Aorta (tissue), 5 donors: ENCODE results near the gene ATL3. TPM values are rescaled to one million over a fixed set of nuclear protein-coding genes. Genes with fewer than 3 reads are reported as not detected.
"Not testable (repeated sequence)": the region's sequence is repeated elsewhere in the genome, so short reads cannot be mapped to it uniquely, and the experiment has no call there.

Experiments used
- ATAC-seq: fragments of 200-7000 bp; cut with Tn5 transposase; one replicate; pipeline ENCODE4 v1.9.1; 2022; ENCODE audit warnings: moderate library complexity; ENCODE audit not compliant: low FRiP score
- DNase-seq, 2 donors: peaks; one replicate each; pipeline ENCODE4 v3.0.0-alpha.2; 2020
- H3K27ac ChIP-seq, 2 donors: one replicate each; pipeline ENCODE4 v1.5.1; 2013; ENCODE audit warnings: low read length in 2 of 2, mild to moderate bottlenecking in 2 of 2, moderate library complexity in 2 of 2, control low read depth in 1 of 2, inconsistent platforms in 1 of 2, low read depth in 1 of 2
- H3K27me3 ChIP-seq, 2 donors: one replicate each; pipeline ENCODE4 v1.6.1; 2013; ENCODE audit warnings: control low read depth in 1 of 2, low read length in 1 of 2, mild to moderate bottlenecking in 1 of 2, moderate library complexity in 1 of 2; ENCODE audit not compliant: insufficient read depth in 2 of 2, control insufficient read depth in 1 of 2
- H3K36me3 ChIP-seq, 2 donors: one replicate each; pipeline ENCODE4 v1.6.1; 2013; ENCODE audit warnings: control low read depth in 1 of 2, low read length in 1 of 2, mild to moderate bottlenecking in 1 of 2; ENCODE audit not compliant: insufficient read depth in 2 of 2, control insufficient read depth in 1 of 2
- H3K4me1 ChIP-seq, 2 donors: one replicate each; pipeline ENCODE4 v1.6.1; 2013; ENCODE audit warnings: low read length in 2 of 2, control low read depth in 1 of 2, mild to moderate bottlenecking in 1 of 2, moderate library complexity in 1 of 2; ENCODE audit not compliant: insufficient read depth in 2 of 2, control insufficient read depth in 1 of 2
- H3K4me3 ChIP-seq, 2 donors: one replicate each; pipeline ENCODE4 v1.5.1; 2013; ENCODE audit warnings: low read length in 2 of 2, control low read depth in 1 of 2, mild to moderate bottlenecking in 1 of 2
- H3K9me3 ChIP-seq: one replicate; pipeline ENCODE4 v1.6.1; 2013; ENCODE audit warnings: mild to moderate bottlenecking, low read length; ENCODE audit not compliant: control insufficient read depth
- WGBS, 2 donors: extraction: QIAGEN DNeasy Blood & Tissue Kit; methylation state at CpG; one replicate each; pipeline ENCODE4 v1.1.7; 2013; 5-methylcytosine and 5-hydroxymethylcytosine counted together
- intact Hi-C, 2 donors: fragments of 100-400 bp; cut with DNase I; formaldehyde crosslinking; loops; one replicate each; pipeline versions ENCODE4 v1.14.2 to v1.15.0; 2022
- polyA plus RNA-seq, 2 donors: library from polyadenylated mRNA; stranded (reverse); fragments of 200-250 nt; gene quantifications; one replicate each; pipeline ENCODE4 v1.2.3, GENCODE V29; 2013
- total RNA-seq, 2 donors: library from RNA; stranded (reverse); fragmentation: NEBNext Ultra II Directional; extraction: Animal tissue kit (Norgen Biotek cat#: 25700); gene quantifications; one replicate each; pipeline ENCODE4 v1.2.1, GENCODE V29; 2021
- donor health status: healthy with polysubstance abuse.
- donor health status: Bipolar disorder and iron deficiency.
- donor health status: DM: no; HTN: no; CAD: no.
- donor health status: DM: no; HTN: no; CAD: no.
- donor health status: DM: yes; HTN: yes; CAD: no.

Gene ATL3
- total and polyA plus RNA-seq, 4 donors, result 27.5 to 220 (median 94.9) TPM

DNA sequence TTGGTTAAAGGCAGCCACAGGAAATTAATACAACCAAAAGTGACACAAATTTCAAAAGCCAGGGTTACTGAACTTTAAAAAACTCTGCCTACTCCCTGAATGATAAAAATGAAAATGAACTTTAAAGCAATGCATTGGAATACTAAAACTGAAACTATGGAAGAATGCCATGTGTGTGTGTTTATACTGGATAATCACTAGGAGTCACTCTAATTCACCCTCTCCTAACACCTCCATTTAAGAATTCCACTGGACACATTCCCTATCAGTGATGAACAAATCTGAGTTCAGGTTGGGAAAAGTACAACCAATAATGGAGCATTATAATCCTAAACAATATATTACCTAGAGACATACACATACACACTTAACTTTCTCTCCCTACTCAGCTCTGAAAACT, 29.4 kb downstream of the ATL3 start:
- ATAC-seq (no peak), DNase-seq (no peak)
- no peaks in the 10 kb centered on the region for H3K9me3 ChIP-seq
- no peak overlapping the region for H3K27ac ChIP-seq
- no peaks in the 10 kb centered on the region for H3K4me1 ChIP-seq
- H3K27me3 ChIP-seq, result no peaks in the 10 kb centered on the region
- intact Hi-C loops, result loop anchor here (5.0 to 10.0 kb wide), 2 partner anchors 57 to 96 kb away; no protein-coding TSS in a partner anchor
- no peak overlapping the region for H3K4me3 ChIP-seq
- peaks cover 4 to 6% of the 10 kb centered on the region in 2 donors for H3K36me3 ChIP-seq

DNA sequence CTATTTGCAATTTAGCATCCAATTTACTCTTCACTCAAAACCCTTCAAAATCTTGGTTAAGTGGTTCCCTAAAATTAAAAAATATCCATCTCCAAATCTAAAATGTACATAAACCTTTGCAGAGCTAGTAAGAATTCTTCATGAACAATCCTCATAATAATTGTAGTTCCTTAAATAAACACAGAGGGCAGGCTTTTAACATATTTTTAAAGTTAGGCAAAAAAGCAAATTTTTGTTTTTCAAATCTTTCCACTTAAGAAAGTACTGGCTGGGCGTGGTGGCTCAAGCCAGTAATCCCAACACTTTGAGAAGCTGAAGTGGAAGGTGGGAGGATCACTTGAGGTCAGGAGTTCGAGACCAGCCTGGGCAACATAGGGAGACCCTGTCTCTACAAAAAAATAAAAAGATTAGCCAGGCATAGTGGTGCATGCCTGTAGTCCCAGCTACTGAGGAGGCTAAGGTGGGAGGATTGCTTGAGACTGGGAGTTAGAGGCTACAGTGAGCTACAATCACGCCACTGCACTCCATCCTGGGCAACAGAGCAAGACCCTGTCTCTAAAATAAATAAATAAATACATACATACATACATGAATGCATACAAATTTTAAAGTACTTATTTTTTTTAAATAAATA, 31.9 kb downstream of the ATL3 start:
- no peak overlapping the region for H3K27ac ChIP-seq
- no peak for ATAC-seq
- 53 to 54% methylated on average over 3 of the region's 3 CpGs for WGBS, 2 donors

DNA sequence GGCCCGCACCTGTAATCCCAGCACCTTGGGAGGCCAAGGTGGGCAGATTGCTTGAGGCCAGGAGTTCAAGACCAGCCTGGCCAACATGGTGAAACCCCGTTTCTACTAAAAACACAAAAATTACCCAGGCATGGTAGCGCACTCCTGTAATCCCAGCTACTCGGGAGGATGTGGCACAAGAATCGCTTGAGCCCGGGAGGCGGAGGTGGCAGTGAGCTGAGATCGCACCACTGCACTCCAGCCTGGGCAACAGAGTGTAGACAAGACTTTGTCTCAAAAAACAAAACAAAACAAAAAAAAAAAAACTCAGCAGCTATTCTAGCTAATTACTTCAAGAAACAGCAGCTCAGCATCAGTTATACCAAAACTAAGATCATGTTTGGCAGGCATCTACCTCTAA, 32.7 kb downstream of the ATL3 start:
- WGBS, 2 donors, result 89 to 91% methylated on average over 8 of the region's 8 CpGs
- not testable (repeated sequence) for H3K27me3 ChIP-seq, H3K9me3 ChIP-seq, H3K4me3 ChIP-seq, DNase-seq, H3K27ac ChIP-seq, H3K4me1 ChIP-seq, ATAC-seq, H3K36me3 ChIP-seq
- intact Hi-C loops, result loop anchor here (5.0 to 10.0 kb wide), 2 partner anchors 161 to 754 kb away; partner anchors contain the start of gene SLC3A2 (in 1 of the 2)

More for the DNA sequence above, 31.9 kb downstream of the ATL3 start:
- no peak for DNase-seq
- Histone ChIP-seq H3K27me3 (no peaks in the 10 kb centered on the region), H3K9me3 (no peaks in the 10 kb centered on the region), H3K4me1 (no peaks in the 10 kb centered on the region), H3K36me3 (peaks cover 0 to 6% of the 10 kb centered on the region in 2 donors), H3K4me3 (no peak overlapping the region)
- intact Hi-C loops, result loop anchor here (5.0 to 10.0 kb wide), 2 partner anchors 162 to 755 kb away; partner anchors contain the start of gene SLC3A2 (in 1 of the 2)

DNA sequence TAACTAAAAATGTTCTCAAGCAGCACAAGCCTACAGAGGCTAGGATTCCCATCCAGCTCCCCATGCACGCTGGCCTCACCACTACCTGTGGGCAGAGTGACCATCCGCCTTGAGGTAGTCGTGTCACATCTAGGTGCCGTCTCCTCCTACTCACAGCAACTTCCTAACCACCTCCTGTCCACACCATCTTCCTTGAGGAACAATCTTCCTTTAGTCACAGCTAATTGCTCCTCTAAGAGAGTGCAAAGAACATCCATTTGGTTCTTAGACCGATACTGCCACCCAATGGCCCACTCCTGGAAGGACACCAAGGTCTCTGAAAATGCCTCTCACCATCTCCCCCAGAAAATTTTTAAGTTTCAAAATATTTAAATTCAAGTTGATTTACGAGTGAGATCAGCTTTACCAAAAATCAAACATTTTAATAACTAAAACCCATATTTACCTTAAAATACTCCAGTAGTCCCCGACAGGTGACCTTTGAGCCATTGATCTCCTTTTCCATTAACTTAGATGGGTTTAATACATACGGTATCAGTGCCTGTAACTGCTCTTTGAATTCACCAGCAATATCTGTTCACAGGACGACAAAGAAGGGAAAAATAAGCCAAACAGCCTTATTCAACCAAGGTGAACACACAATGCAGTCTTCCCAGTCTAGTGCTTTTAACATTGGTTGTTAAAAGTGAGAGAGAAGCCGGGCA, 35.3 kb downstream of the ATL3 start:
- Histone ChIP-seq H3K36me3 (peaks cover 0 to 3% of the 10 kb centered on the region in 2 donors), H3K27me3 (no peaks in the 10 kb centered on the region), H3K9me3 (no peaks in the 10 kb centered on the region), H3K4me3 (no peak overlapping the region), H3K27ac (no peak overlapping the region), H3K4me1 (no peaks in the 10 kb centered on the region)
- intact Hi-C loops, result loop anchor here (1.0 to 10.0 kb wide), 3 partner anchors 158 to 751 kb away; partner anchors contain the start of gene SLC3A2 (in 1 of the 2)
- ATAC-seq (peak; percentile 87), DNase-seq (peak in 1 of 2 donors; percentile 59)
- WGBS, 2 donors, result 57 to 60% methylated on average over 10 of the region's 10 CpGs

DNA sequence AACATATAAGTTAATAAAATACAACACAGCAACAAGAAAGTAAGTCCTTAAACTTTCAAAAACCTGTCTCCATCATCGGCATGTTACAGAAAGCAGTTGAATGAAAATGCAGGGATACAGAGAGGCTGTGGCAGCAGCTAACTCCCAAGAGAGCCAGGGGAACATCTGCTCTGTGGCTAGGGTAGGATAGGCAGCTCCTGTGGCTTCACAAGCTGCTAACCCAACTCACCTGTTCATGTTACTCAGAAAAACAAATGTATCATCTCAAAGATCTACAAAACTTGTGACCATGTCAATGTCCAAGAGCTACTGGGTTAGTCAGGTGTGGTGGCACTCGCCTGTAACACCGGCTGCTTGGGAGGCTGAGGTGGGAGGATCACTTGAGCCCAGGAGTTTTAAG, 41.8 kb downstream of the ATL3 start:
- no peak overlapping the region for H3K4me3 ChIP-seq
- WGBS, 2 donors, result 95 to 97% methylated on average over 3 of the region's 3 CpGs
- H3K27me3 ChIP-seq, result no peaks in the 10 kb centered on the region
- H3K27ac ChIP-seq, result no peak overlapping the region
- H3K4me1 ChIP-seq, result no peaks in the 10 kb centered on the region
- intact Hi-C loops, result no loop called here
- H3K9me3 ChIP-seq, result no peaks in the 10 kb centered on the region
- DNase-seq (no peak), ATAC-seq (no peak)
- H3K36me3 ChIP-seq, result peaks cover 0 to 12% of the 10 kb centered on the region in 2 donors

DNA sequence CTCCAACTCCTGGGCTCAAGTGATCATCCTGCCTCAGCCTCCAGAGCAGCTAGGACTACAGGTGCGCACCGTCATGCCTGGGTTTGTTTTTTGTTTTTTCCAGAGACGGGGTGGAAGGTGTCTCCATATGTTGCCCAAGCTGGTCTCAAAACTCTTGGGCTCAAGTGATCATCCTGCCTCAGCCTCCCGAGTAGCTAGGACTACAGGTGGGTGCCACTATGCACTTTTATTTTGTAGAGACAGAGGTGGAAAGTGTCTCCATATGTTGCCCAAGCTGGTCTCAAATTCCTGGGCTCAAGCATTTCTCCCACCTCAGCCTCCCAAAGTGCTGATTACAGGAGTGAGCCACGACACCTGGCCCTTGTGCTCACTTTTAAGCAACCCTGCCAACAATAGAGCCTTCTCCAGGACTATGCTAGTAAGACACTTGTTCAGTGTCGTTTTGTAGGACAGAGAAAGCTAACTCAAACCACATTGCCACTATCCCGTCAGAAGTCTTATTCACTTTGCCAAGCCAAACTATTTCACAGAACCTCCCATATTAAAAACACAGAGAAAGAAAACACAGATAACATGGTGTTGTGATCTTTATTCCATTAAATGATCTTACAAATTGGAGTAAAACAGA, 47.5 kb downstream of the ATL3 start:
- Histone ChIP-seq H3K36me3 (no peaks in the 10 kb centered on the region), H3K4me1 (no peaks in the 10 kb centered on the region), H3K9me3 (no peaks in the 10 kb centered on the region), H3K4me3 (no peak overlapping the region), H3K27ac (no peak overlapping the region), H3K27me3 (no peaks in the 10 kb centered on the region)
- WGBS, 2 donors, result 43 to 45% methylated on average over 7 of the region's 7 CpGs
- no peak for DNase-seq
- intact Hi-C loops, result no loop called here
- peak; percentile 36 for ATAC-seq

DNA sequence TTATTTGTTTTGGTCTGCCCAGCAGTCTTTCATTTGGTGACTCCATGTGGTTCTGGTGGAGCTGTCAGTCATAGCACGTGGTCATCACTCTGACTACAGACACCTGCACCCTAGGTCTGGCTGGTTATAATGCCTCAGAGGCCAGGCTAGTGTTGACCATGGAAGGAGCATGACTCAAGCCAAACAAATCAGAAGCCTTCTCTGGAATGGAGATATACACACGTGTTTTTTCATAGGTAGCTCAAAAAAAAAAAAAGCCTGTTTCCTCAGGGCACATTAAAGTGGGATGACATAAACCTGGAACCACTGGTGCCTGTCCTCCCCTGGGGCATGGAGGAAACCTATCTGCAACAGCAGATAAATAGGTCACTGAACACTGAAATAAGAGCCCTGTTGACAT, 48.9 kb downstream of the ATL3 start:
- H3K9me3 ChIP-seq, result no peaks in the 10 kb centered on the region
- DNase-seq, result no peak
- no peak overlapping the region for H3K27ac ChIP-seq
- H3K36me3 ChIP-seq, result no peaks in the 10 kb centered on the region
- H3K4me3 ChIP-seq, result no peak overlapping the region
- WGBS, 2 donors, result 32 to 42% methylated on average over 2 of the region's 2 CpGs
- no peaks in the 10 kb centered on the region for H3K4me1 ChIP-seq
- no peak for ATAC-seq
- intact Hi-C loops, result no loop called here
- no peaks in the 10 kb centered on the region for H3K27me3 ChIP-seq

DNA sequence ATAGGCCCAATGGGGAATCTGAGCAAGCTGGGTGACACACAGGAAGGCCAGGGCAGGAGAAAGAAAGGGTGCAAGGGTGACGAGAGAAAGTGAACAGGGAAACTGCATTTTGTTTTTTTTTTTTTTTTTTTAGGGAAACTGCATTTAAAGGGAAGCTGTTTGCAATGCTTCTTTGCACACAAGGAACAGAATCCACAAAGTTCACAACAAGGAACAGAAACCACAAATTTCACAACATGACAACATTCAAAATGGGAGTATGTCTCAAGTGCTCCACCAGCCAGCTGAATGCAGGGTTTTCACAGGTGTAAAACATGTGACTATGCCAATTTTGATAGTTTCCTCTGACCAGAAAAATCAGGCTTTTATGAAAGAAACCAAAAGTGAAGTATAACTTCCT, 50.1 kb downstream of the ATL3 start:
- ATAC-seq (no peak), DNase-seq (no peak)
- H3K9me3 ChIP-seq, result no peaks in the 10 kb centered on the region
- 60 to 76% methylated on average over 1 of the region's 1 CpG for WGBS, 2 donors
- intact Hi-C loops, result no loop called here
- H3K36me3 ChIP-seq, result no peaks in the 10 kb centered on the region
- no peak overlapping the region for H3K4me3 ChIP-seq
- H3K4me1 ChIP-seq, result no peaks in the 10 kb centered on the region
- H3K27ac ChIP-seq, result no peak overlapping the region
- no peaks in the 10 kb centered on the region for H3K27me3 ChIP-seq
